Hepatic stellate cell (primary cell): ENCODE measurements around the gene TEF.

ENCODE experiments used
- DNase-seq: peaks from one replicate; pipeline ENCODE4 v3.0.0; 2011; ENCODE audit warnings: low spot score

Gene TEF

DNA sequence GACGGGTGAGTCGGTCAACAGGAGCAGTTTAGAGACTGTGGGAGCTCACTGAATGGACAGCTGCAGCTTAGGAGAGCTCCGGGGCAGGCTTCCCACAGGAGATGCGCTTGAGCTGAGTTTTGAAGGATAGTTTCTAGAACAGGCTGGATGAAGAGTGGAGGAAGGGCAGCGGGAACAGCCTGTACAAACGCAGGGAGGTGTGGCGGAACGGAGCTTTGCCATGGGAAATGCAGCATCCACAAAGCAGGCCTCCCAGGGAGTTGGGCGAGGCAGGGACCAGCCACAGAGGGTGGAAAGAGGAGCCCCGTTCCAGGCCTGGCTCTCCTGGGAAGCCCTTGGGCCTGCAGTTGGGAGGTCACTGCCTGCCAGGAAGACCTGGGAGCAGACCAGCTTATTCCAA lies 26.8 kb upstream of the TEF start:
- DNase-seq: no peak

- DNase-seq: no peak
Measured at GRCh38 chr22:41355895-41356294, 25.8 kb upstream of the TEF start.

GRCh38 chr22:41356430-41357028 lies 25.2 kb upstream of the TEF start:
- DNase-seq: no peak

DNA sequence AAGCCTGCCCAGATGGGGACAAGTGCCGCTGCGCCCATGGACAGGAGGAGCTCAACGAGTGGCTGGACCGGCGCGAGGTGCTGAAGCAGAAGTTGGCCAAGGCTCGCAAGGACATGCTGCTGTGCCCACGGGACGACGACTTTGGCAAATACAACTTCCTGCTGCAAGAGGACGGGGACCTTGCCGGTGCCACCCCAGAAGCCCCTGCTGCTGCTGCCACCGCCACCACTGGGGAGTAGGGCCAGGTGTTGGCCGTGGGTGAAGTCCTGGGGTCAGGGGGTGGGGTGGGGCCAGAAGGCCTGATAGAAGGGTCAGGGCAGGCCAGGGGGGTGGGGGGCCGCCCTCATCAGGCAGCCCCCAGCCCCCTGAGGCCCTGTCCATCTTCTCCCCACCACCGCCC lies 24.6 kb upstream of the TEF start:
- no peak for DNase-seq

DNA sequence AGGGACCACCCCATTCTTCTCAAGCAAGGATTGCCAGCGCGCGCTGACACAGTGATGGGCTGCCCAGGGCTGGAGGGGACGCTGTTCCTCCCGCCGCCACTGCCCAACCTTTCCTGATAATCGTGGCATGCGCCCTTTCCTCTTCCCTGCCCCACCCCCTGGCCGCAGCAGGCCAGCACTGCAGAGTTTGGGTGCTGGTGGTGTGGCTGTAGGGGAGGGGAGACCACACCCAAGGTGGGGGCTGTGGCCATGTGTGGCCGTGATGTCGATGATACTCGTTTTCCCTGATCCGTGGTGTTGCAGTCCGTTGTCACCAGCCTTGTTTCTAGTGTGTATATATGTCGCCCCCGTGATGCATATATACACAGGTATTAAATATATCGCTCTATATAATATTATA lies 22.8 kb upstream of the TEF start:
- no peak for DNase-seq

- no peak for DNase-seq
Measured at GRCh38 chr22:41359376-41359775, 22.4 kb upstream of the TEF start.

- DNase-seq: no peak
Measured at GRCh38 chr22:41360126-41360525, 21.6 kb upstream of the TEF start.

DNA sequence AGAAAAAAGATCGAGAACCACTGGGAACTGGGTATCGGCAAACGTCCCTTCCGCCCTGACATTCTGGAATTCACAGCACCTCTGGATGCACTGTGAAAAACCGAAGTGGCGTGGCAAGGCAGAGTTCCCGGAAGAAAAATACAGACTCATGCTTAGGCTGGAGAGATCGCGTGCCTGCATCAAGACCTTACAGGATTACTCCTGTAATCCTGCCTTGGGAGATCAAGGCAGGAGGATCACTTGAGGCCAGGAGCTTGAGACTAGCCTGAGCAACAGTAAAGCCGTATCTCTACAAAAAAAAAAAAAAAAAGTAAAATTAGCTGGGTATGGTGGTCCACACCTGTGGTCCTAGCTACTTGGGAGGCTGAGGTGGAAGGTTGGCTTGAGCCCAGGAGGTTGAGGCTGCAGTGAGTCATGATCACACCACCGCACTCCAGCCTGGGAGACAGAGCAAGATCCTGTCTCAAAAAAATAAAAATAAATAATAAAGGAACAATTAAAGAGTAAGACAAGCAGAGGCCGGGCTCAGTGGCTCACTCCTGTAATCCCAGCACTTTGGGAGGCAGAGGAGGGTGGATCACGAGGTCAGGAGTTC lies 19.9 kb upstream of the TEF start:
- DNase-seq: no peak

DNA sequence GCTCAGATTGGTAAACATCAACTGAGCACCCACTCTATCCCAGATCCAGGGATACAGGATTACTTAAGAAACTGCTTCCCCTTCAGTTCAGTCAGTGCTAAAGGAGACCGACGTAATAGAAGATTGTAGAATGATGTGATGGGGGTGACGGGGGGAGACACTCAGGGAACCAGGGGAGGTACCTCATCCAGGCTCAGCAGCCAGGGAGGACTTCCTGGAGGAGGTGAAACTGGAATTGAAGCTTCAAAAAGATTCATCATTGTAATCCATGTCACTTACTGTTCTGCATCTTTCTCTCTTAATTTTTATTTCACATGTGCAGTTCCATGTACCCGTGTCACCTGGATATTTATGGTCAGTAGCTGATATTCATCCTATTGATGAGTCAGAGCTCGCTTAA lies 19.1 kb upstream of the TEF start:
- no peak for DNase-seq

DNA sequence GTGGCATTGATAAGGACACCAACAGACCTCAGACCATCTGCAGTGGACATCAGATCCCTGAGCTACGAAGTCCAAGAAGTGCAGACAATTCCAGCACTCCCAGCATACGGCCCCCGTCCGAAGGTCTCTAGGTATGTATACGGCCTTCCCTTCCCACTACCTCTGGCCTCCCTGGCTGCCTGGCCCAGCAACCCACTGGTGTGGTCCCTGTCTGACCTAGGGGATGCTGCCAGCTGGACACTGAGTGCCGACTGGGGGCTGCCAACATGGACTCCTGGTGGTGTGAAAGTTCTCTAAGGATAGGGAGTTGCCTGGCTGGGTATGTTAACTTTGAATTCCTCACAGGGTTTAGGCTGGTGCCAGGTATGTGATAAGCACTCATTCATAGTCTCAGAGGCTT lies 17.5 kb upstream of the TEF start:
- DNase-seq: no peak

DNA sequence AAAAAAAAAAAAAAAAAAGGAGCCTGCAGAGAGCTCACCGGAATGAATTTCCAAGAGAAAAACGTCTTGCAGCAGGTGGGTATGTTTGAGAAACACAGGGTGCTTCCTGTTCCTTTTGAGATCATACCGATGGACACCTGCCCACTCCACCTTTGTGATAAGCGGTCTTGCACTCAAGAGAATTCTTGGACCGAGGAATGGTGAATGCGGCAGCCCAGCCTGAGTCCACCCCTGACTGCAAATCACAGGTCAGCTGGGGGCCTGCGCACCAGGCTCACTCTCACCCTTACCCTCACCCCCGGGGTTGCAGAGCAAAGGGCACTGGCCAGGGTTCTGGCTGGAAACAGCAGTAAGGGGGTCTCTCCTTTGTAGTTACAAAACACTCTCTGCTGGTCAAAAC lies 16.8 kb upstream of the TEF start:
- no peak for DNase-seq

GRCh38 chr22:41365425-41365824 lies 16.3 kb upstream of the TEF start:
- DNase-seq: no peak

DNA sequence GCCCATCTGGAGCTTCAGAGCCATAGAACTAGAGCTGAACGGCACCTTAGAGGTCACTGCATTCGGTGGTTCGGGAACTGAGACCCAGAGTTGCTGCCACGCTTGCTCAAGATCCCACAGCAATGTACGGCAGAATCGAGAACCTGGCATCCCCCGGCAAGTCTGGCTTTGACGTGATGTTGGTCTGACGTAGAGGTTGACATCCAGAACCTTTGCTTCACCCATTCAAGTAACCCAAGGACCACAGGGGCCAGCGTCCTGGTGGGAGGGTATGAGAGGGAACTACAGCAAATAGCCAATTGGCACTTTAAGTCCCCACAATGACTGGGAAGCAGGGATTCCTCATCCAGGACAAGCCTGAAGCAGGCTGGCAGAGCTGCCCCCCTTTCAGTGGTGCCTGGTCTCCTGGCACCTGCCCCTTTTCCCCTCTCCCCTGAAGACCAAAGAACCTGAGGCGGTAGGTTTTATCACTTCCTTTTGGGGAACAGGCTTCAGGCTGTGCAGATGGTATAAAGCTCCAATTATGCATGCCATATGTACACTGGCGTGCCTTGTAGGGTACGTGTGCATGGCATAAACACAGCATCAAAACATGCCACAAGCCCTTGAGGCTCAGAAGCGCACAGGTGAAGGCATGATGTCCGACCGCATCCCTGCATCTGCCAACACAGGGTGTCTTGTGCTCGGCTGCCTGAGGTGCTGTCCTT lies 15.3 kb upstream of the TEF start:
- no peak for DNase-seq

GRCh38 chr22:41367039-41367679 lies 14.6 kb upstream of the TEF start:
- peak; percentile 97 for DNase-seq

GRCh38 chr22:41367680-41368542 lies 13.8 kb upstream of the TEF start:
- DNase-seq: peak; percentile 59

- no peak for DNase-seq
Measured at GRCh38 chr22:41368543-41369423, 13.0 kb upstream of the TEF start.

DNA sequence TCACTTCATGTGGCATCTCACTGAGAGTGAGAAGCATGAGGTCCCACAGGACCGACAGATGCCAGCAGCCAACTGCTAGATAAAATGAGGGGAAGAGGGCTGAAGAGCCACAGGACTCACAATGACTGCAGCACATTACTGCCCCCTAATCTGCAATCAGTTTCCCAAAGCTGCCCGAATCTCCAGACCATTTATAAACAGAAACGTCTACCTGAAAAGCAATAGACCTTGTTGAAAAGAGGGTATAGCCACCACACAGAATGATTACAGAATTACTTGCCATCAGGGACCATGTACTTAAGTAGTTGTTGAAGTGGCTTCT lies 12.4 kb upstream of the TEF start:
- no peak for DNase-seq

GRCh38 chr22:41369837-41370236 lies 11.9 kb upstream of the TEF start:
- DNase-seq: no peak

DNA sequence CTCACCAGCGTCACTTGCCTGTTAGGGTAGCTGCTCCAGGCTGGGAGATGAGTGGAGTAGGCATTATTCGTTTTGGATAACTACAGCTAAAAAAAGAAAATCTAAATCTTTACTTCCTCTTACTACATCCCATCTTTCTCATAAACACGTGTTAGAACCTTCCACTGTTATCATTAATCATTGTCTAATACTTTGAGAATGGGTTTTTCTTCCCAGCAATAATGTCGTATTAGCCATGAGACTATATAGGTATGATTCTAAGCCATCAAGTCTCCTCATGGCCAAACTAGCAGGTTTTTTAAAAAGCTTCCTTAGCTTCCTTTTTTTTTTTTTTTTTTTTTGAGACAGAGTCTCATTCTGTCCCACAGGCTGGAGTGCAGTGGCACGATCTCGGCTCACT lies 3.9 kb upstream of the TEF start:
- no peak for DNase-seq

DNA sequence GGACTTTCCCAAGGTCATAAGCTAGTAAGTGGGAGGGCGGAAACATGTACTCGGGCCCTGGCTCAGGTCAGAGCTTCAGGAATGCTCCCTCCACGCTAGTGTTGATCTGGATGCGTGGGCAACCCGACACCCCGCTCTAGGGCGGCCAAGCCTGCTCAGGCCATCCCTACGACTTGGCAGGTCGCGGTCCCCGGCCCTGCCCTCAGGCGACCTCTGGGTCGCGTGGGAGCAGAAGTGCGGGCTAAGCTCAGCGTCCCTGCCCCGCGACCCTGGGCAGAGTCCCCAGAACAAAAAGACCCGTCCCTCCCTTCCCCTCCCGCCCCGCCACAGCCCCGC lies 781 bp upstream of the TEF start:
- DNase-seq: peak; percentile 84

- peak; percentile 84 for DNase-seq
Measured at GRCh38 chr22:41382098-41382578, 396 bp downstream of the TEF start.
